Muscle of leg (tissue), 11 donors: Measurements from ENCODE around the gene PFDN4. TPM values are rescaled to one million over a fixed set of nuclear protein-coding genes. Genes with fewer than 3 reads are reported as not detected.
A peak's percentile ranks its signal among the peaks of the same experiment; 100 is the strongest.
"Not testable (repeated sequence)": the region's sequence is repeated elsewhere in the genome, so short reads cannot be mapped to it uniquely, and the experiment has no call there.

Experiments used
- DNase-seq: peaks from one replicate; pipeline ENCODE4 v3.0.0; 2013
- H3K27ac ChIP-seq: one replicate; pipeline ENCODE4 v1.5.1; 2013; ENCODE audit warnings: mild to moderate bottlenecking, low read length, control low read depth
- H3K27me3 ChIP-seq: one replicate; pipeline ENCODE4 v1.6.1; 2013; ENCODE audit warnings: low read length; ENCODE audit not compliant: control insufficient read depth, insufficient read depth
- H3K36me3 ChIP-seq: one replicate; pipeline ENCODE4 v1.6.1; 2013; ENCODE audit warnings: low read length; ENCODE audit not compliant: control insufficient read depth, insufficient read depth
- H3K4me1 ChIP-seq: one replicate; pipeline ENCODE4 v1.6.1; 2013; ENCODE audit warnings: low read length; ENCODE audit not compliant: control insufficient read depth, insufficient read depth
- H3K4me3 ChIP-seq: one replicate; pipeline ENCODE4 v1.5.1; 2013; ENCODE audit warnings: low read length, control low read depth
- H3K9me3 ChIP-seq: replicated peaks from 2 replicates; pipeline ENCODE4 v1.6.1; 2013; ENCODE audit warnings: low read depth, low read length; ENCODE audit not compliant: control insufficient read depth
- WGBS: methylation state at CpG from one replicate; pipeline ENCODE4 v1.1.5; 2013; ENCODE audit warnings: missing lambda C conversion rate; ENCODE audit not compliant: insufficient coverage; 5-methylcytosine and 5-hydroxymethylcytosine counted together
- polyA plus RNA-seq, 8 donors: library from polyadenylated mRNA; unstranded; fragments of 120-200 nt; gene quantifications; one replicate each; pipeline versions ENCODE4 v1.2.1 to v1.2.3, GENCODE V29; 2013; ENCODE audit warnings: inconsistent platforms in 1 of 8, low replicate concordance in 1 of 8; ENCODE audit not compliant: insufficient read length in 8 of 8, insufficient read depth in 1 of 8
- total RNA-seq: library from RNA; stranded (reverse); fragments of 120-200 nt; gene quantifications from one replicate; pipeline ENCODE4 v1.2.4, GENCODE V29; 2013

PFDN4 gene
- total and polyA plus RNA-seq, 9 donors = 56.0 to 95.5 (median 60.7) TPM

DNA sequence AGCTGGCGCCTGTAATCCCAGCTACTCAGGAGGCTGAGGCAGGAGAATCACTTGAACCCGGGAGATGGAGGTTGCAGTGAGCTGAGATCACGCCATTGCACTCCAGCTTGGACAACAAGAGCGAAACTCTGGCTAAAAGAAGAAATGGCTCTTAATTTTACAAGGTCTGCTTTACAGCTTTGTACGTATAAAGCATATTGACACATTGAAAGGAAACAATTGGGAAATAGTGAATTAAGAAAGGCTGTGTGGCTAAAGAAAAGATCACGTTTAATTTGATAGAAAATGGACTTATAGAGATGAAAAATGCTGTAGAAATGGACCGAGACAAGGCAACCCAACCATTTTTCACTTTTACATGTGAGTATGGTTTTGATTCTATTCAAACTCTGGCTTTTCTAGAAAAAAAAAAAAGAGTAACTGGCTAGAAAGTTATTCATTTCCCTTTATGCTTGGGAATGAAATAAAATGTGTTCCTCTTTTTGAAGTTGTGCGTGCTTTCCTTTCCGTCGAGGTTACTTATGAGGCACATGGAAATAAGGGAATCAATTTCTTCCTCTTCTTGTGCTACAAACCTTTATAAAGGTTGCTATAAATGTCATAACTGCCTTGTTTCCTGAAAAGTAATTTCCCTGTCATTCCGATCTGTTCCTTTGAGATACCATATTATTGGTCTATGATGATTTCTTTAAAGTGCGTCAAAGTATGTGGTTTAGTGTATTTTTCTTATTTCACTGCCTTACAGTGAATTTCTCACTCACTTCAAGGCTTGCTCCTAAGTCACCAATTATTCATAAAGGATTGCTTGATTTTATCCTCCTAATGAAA is 29.4 kb downstream of the PFDN4 start:
- DNase-seq = no peak
- no peaks in the 10 kb centered on the region for H3K27me3 ChIP-seq
- H3K4me3 ChIP-seq = no peak overlapping the region
- H3K9me3 ChIP-seq = peaks cover 4% of the 10 kb centered on the region
- H3K27ac ChIP-seq = no peak overlapping the region
- H3K36me3 ChIP-seq = no peaks in the 10 kb centered on the region
- H3K4me1 ChIP-seq = no peaks in the 10 kb centered on the region
- WGBS = 76% methylated on average over 5 of the region's 12 CpGs

DNA sequence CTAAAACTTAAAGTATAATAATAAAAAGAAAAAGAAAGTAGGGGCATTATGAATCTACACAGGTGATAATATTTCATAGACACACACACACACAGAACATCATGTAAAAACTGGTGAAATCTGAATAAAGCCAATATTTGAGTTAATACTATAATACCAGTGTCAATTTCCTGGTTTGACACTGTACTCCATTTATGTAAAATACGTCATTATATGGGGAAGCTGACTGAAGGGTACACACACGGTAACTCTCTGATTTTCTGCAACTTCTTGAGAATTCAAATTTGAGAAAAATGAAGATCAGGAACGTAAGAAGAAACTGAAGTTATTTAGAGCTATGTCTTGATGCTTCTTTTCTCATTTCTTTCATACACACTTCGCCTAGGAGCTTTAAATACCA is 36.2 kb downstream of the PFDN4 start:
- Histone ChIP-seq H3K4me3 (no peak overlapping the region), H3K4me1 (no peaks in the 10 kb centered on the region), H3K27me3 (no peaks in the 10 kb centered on the region), H3K27ac (no peak overlapping the region), H3K36me3 (no peaks in the 10 kb centered on the region), H3K9me3 (no peaks in the 10 kb centered on the region)
- no peak for DNase-seq
- WGBS = no CpG with 5 or more reads among the region's 4 CpGs

DNA sequence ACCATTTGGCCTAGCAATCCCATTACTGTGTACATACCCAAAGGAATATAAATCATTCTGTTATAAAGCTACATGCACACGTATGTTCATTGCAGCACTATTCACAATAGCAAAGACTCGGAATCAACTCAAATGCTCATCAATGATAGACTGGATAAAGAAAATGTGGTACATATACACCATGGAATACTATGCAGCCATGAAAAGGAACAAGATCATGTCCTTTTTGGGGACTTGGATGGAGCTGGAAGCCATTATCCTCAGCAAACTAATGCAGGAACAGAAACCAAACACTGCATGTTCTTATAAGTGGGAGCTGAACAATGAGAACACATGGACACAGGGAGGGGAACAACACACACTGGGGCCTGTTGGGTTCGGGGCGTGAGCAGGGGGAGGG is 40.8 kb downstream of the PFDN4 start:
- H3K36me3 ChIP-seq, DNase-seq, H3K4me3 ChIP-seq, H3K4me1 ChIP-seq, H3K27ac ChIP-seq, H3K9me3 ChIP-seq, H3K27me3 ChIP-seq: not testable (repeated sequence)
- 100% methylated on average over 2 of the region's 4 CpGs for WGBS

GRCh38 chr20:54250691-54251090 is 42.8 kb downstream of the PFDN4 start:
- no peak for DNase-seq
- Histone ChIP-seq H3K27me3 (no peaks in the 10 kb centered on the region), H3K9me3 (no peaks in the 10 kb centered on the region), H3K4me3 (no peak overlapping the region), H3K27ac (no peak overlapping the region), H3K4me1 (no peaks in the 10 kb centered on the region), H3K36me3 (no peaks in the 10 kb centered on the region)
- WGBS = 89% methylated on average over 2 of the region's 10 CpGs

GRCh38 chr20:54251096-54251495 is 43.2 kb downstream of the PFDN4 start:
- Histone ChIP-seq H3K4me3 (no peak overlapping the region), H3K36me3 (no peaks in the 10 kb centered on the region), H3K9me3 (no peaks in the 10 kb centered on the region), H3K27me3 (no peaks in the 10 kb centered on the region), H3K27ac (no peak overlapping the region), H3K4me1 (no peaks in the 10 kb centered on the region)
- DNase-seq = no peak
- WGBS = no CpG with 5 or more reads among the region's 3 CpGs

GRCh38 chr20:54254596-54254995 is 46.7 kb downstream of the PFDN4 start:
- no peak overlapping the region for H3K4me3 ChIP-seq
- no CpG with 5 or more reads among the region's 4 CpGs for WGBS
- H3K36me3 ChIP-seq = no peaks in the 10 kb centered on the region
- no peaks in the 10 kb centered on the region for H3K9me3 ChIP-seq
- no peak overlapping the region for H3K27ac ChIP-seq
- H3K4me1 ChIP-seq = no peaks in the 10 kb centered on the region
- H3K27me3 ChIP-seq = no peaks in the 10 kb centered on the region
- DNase-seq = no peak

DNA sequence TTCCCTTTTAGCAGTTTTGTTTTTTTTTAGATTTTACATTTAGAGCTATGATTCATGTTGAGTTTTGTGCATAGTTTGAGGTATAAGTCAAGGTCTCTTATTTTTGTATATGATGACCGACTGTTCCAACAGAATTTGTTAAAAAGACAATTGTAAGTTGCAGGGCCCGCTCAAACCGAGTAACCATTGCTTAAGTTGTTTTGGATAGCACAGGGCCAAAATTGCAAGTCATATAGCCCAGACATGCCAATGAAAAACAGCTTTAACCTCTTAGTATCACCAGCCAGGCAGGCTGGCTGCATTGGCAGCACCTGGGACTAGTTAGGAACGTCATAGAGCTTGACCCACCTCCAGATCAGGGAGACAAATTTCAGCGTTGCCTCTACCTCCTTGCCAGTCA is 47.3 kb downstream of the PFDN4 start:
- Histone ChIP-seq H3K4me3 (no peak overlapping the region), H3K36me3 (no peaks in the 10 kb centered on the region), H3K9me3 (no peaks in the 10 kb centered on the region), H3K4me1 (no peaks in the 10 kb centered on the region), H3K27ac (no peak overlapping the region), H3K27me3 (no peaks in the 10 kb centered on the region)
- no peak for DNase-seq
- WGBS = 50% methylated on average over 5 of the region's 5 CpGs

DNA sequence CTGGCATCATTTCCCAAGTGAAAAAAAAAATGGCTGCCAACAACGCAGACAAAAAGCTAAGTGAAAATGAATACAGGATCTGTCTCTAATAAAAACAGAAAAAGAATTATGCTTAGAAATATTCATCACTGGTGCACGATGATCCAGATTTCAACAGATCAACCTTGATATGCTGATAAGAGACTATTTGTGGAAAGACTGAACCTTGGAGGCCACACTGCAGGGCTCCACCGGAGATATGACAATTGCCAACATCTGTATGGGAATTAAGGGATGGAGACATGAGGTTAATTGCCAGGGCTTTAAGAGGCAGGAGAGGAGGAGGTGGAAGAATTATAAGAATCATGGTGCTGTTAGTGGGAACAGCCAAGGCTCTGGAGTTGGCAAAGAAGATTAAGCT is 48.3 kb downstream of the PFDN4 start:
- no peak overlapping the region for H3K27ac ChIP-seq
- 83% methylated on average over 2 of the region's 3 CpGs for WGBS
- no peak overlapping the region for H3K4me3 ChIP-seq
- no peaks in the 10 kb centered on the region for H3K4me1 ChIP-seq
- no peak for DNase-seq
- no peaks in the 10 kb centered on the region for H3K27me3 ChIP-seq
- no peaks in the 10 kb centered on the region for H3K9me3 ChIP-seq
- H3K36me3 ChIP-seq = no peaks in the 10 kb centered on the region

GRCh38 chr20:54257071-54257816 is 49.4 kb downstream of the PFDN4 start:
- H3K36me3 ChIP-seq = no peaks in the 10 kb centered on the region
- 27% methylated on average over 2 of the region's 4 CpGs for WGBS
- peak; percentile 47 for DNase-seq
- no peak overlapping the region for H3K27ac ChIP-seq
- no peaks in the 10 kb centered on the region for H3K9me3 ChIP-seq
- H3K4me1 ChIP-seq = no peaks in the 10 kb centered on the region
- H3K4me3 ChIP-seq = no peak overlapping the region
- H3K27me3 ChIP-seq = no peaks in the 10 kb centered on the region

- DNase-seq = no peak
- no peak overlapping the region for H3K4me3 ChIP-seq
- H3K9me3 ChIP-seq = no peaks in the 10 kb centered on the region
- H3K27me3 ChIP-seq = no peaks in the 10 kb centered on the region
- no peak overlapping the region for H3K27ac ChIP-seq
- H3K4me1 ChIP-seq = no peaks in the 10 kb centered on the region
- H3K36me3 ChIP-seq = no peaks in the 10 kb centered on the region
These were observed 52.2 kb downstream of the PFDN4 start for GRCh38 chr20:54260116-54260515.
